ENCODE data around the gene SPTBN1.

SPTBN1 gene

GRCh38 chr2:54672590-54673456, 216.7 kb downstream of the SPTBN1 start:
- no peak overlapping the region for H3K4me3 ChIP-seq (ENCODE audit: severe bottlenecking)
- ATAC-seq (ENCODE audit: low read depth), result no peak
- peak overlapping the region; percentile 46 for H3K27ac ChIP-seq (ENCODE audit: poor library complexity, severe bottlenecking)
- peaks cover 16% of the 10 kb centered on the region for H3K36me3 ChIP-seq (ENCODE audit: low read depth)
- no peaks in the 10 kb centered on the region for H3K9me3 ChIP-seq (ENCODE audit: severe bottlenecking)
- DNase-seq (ENCODE audit: low spot score), result no peak
- no peaks in the 10 kb centered on the region for H3K27me3 ChIP-seq (ENCODE audit: insufficient read depth, poor library complexity, severe bottlenecking)
- H3K4me1 ChIP-seq (ENCODE audit: insufficient read depth, poor library complexity, severe bottlenecking), result peaks cover 21% of the 10 kb centered on the region
- TF ChIP-seq CTCF (IDR thresholded peaks at IDR 0.05; ENCODE audit: poor library complexity, severe bottlenecking), result no peak

- H3K27me3 ChIP-seq (ENCODE audit: insufficient read depth, poor library complexity, severe bottlenecking), result no peaks in the 10 kb centered on the region
Observed at GRCh38 chr2:54673501-54673998, 217.4 kb downstream of the SPTBN1 start.

GRCh38 chr2:54675281-54675680, 219.2 kb downstream of the SPTBN1 start:
- peaks cover 18% of the 10 kb centered on the region for H3K4me1 ChIP-seq (ENCODE audit: insufficient read depth, poor library complexity, severe bottlenecking)
- ATAC-seq (ENCODE audit: low read depth), result no peak
- no peak for TF ChIP-seq CTCF (IDR thresholded peaks at IDR 0.05; ENCODE audit: poor library complexity, severe bottlenecking)
- no peaks in the 10 kb centered on the region for H3K27me3 ChIP-seq (ENCODE audit: insufficient read depth, poor library complexity, severe bottlenecking)
- H3K9me3 ChIP-seq (ENCODE audit: severe bottlenecking), result no peaks in the 10 kb centered on the region
- no peak for DNase-seq (ENCODE audit: low spot score)
- no peak overlapping the region for H3K27ac ChIP-seq (ENCODE audit: poor library complexity, severe bottlenecking)
- H3K36me3 ChIP-seq (ENCODE audit: low read depth), result no peaks in the 10 kb centered on the region; the same call in 1 of the 2 replicates
- H3K4me3 ChIP-seq (ENCODE audit: severe bottlenecking), result no peak overlapping the region

More at GRCh38 chr2:54673501-54673998, 217.4 kb downstream of the SPTBN1 start:
- no peak for TF ChIP-seq CTCF (IDR thresholded peaks at IDR 0.05; ENCODE audit: poor library complexity, severe bottlenecking)
- no peak overlapping the region for H3K4me3 ChIP-seq (ENCODE audit: severe bottlenecking)
- peak; percentile 63 for ATAC-seq (ENCODE audit: low read depth)
- H3K4me1 ChIP-seq (ENCODE audit: insufficient read depth, poor library complexity, severe bottlenecking), result peaks cover 21% of the 10 kb centered on the region
- H3K36me3 ChIP-seq (ENCODE audit: low read depth), result peaks cover 11% of the 10 kb centered on the region
- H3K9me3 ChIP-seq (ENCODE audit: severe bottlenecking), result no peaks in the 10 kb centered on the region
- no peak for DNase-seq (ENCODE audit: low spot score)
- peak overlapping the region; percentile 46 for H3K27ac ChIP-seq (ENCODE audit: poor library complexity, severe bottlenecking)

GRCh38 chr2:54675738-54676137, 219.6 kb downstream of the SPTBN1 start:
- Histone ChIP-seq H3K4me1 (ENCODE audit: insufficient read depth, poor library complexity, severe bottlenecking) (peaks cover 18% of the 10 kb centered on the region), H3K27me3 (ENCODE audit: insufficient read depth, poor library complexity, severe bottlenecking) (no peaks in the 10 kb centered on the region), H3K4me3 (ENCODE audit: severe bottlenecking) (no peak overlapping the region), H3K27ac (ENCODE audit: poor library complexity, severe bottlenecking) (no peak overlapping the region), H3K9me3 (ENCODE audit: severe bottlenecking) (no peaks in the 10 kb centered on the region), H3K36me3 (ENCODE audit: low read depth) (no peaks in the 10 kb centered on the region; the same call in 1 of the 2 replicates)
- no peak for TF ChIP-seq CTCF (IDR thresholded peaks at IDR 0.05; ENCODE audit: poor library complexity, severe bottlenecking)
- no peak for DNase-seq (ENCODE audit: low spot score)
- ATAC-seq (ENCODE audit: low read depth), result no peak

GRCh38 chr2:54676656-54677055, 220.5 kb downstream of the SPTBN1 start:
- no peak for TF ChIP-seq CTCF (IDR thresholded peaks at IDR 0.05; ENCODE audit: poor library complexity, severe bottlenecking)
- Histone ChIP-seq H3K4me1 (ENCODE audit: insufficient read depth, poor library complexity, severe bottlenecking) (peaks cover 18% of the 10 kb centered on the region), H3K4me3 (ENCODE audit: severe bottlenecking) (no peak overlapping the region), H3K9me3 (ENCODE audit: severe bottlenecking) (no peaks in the 10 kb centered on the region), H3K27ac (ENCODE audit: poor library complexity, severe bottlenecking) (no peak overlapping the region), H3K27me3 (ENCODE audit: insufficient read depth, poor library complexity, severe bottlenecking) (no peaks in the 10 kb centered on the region), H3K36me3 (ENCODE audit: low read depth) (no peaks in the 10 kb centered on the region)
- no peak for ATAC-seq (ENCODE audit: low read depth)
- no peak for DNase-seq (ENCODE audit: low spot score)

Measured in RWPE2 (cell line).